ENCODE data around the gene GYPC.

GYPC gene

GRCh38 chr2:126649101-126649500 is 6.9 kb upstream of the GYPC start:
- Histone ChIP-seq H3K9me3 (ENCODE audit: control insufficient read depth, low read length) (no peaks in the 10 kb centered on the region), H2AFZ (no peak overlapping the region)
- TF ChIP-seq CTCF (IDR thresholded peaks at IDR 0.05) = no peak

GRCh38 chr2:126650994-126651393 is 5.0 kb upstream of the GYPC start:
- no peak for TF ChIP-seq CTCF (IDR thresholded peaks at IDR 0.05)
- no peaks in the 10 kb centered on the region for H3K27me3 ChIP-seq (ENCODE audit: control insufficient read depth, insufficient read depth, low read length)
- no peak overlapping the region for H3K4me2 ChIP-seq (ENCODE audit: low read length)

More at GRCh38 chr2:126649101-126649500, 6.9 kb upstream of the GYPC start:
- Histone ChIP-seq H3K9ac (no peak overlapping the region), H3K27me3 (ENCODE audit: control insufficient read depth, insufficient read depth, low read length) (no peaks in the 10 kb centered on the region), H3K36me3 (ENCODE audit: control insufficient read depth, insufficient read depth, low read length) (no peaks in the 10 kb centered on the region), H3K4me2 (ENCODE audit: low read length) (no peak overlapping the region), H3K79me2 (no peaks in the 10 kb centered on the region), H3K4me3 (ENCODE audit: low read depth, low read length) (no peak overlapping the region), H3K27ac (no peak overlapping the region), H3K4me1 (no peaks in the 10 kb centered on the region)

GRCh38 chr2:126652323-126652891 is 3.6 kb upstream of the GYPC start:
- TF ChIP-seq CTCF (IDR thresholded peaks at IDR 0.05) = no peak
- Histone ChIP-seq H3K4me3 (ENCODE audit: low read depth, low read length) (no peak overlapping the region), H3K79me2 (no peaks in the 10 kb centered on the region), H2AFZ (no peak overlapping the region), H3K9me3 (ENCODE audit: control insufficient read depth, low read length) (no peaks in the 10 kb centered on the region), H3K4me2 (ENCODE audit: low read length) (no peak overlapping the region), H3K4me1 (no peaks in the 10 kb centered on the region), H3K27me3 (ENCODE audit: control insufficient read depth, insufficient read depth, low read length) (no peaks in the 10 kb centered on the region), H3K9ac (no peak overlapping the region), H3K36me3 (ENCODE audit: control insufficient read depth, insufficient read depth, low read length) (no peaks in the 10 kb centered on the region), H3K27ac (no peak overlapping the region)

More at GRCh38 chr2:126650994-126651393, 5.0 kb upstream of the GYPC start:
- H3K27ac ChIP-seq = no peak overlapping the region
- no peaks in the 10 kb centered on the region for H3K9me3 ChIP-seq (ENCODE audit: control insufficient read depth, low read length)
- H3K79me2 ChIP-seq = no peaks in the 10 kb centered on the region
- no peak overlapping the region for H2AFZ ChIP-seq
- no peaks in the 10 kb centered on the region for H3K4me1 ChIP-seq
- no peak overlapping the region for H3K9ac ChIP-seq
- H3K36me3 ChIP-seq (ENCODE audit: control insufficient read depth, insufficient read depth, low read length) = no peaks in the 10 kb centered on the region
- H3K4me3 ChIP-seq (ENCODE audit: low read depth, low read length) = no peak overlapping the region

GRCh38 chr2:126653109-126653508 is 2.8 kb upstream of the GYPC start:
- Histone ChIP-seq H3K9me3 (ENCODE audit: control insufficient read depth, low read length) (no peaks in the 10 kb centered on the region), H3K4me3 (ENCODE audit: low read depth, low read length) (no peak overlapping the region), H3K4me2 (ENCODE audit: low read length) (no peak overlapping the region), H3K27me3 (ENCODE audit: control insufficient read depth, insufficient read depth, low read length) (no peaks in the 10 kb centered on the region), H2AFZ (no peak overlapping the region), H3K4me1 (no peaks in the 10 kb centered on the region), H3K79me2 (no peaks in the 10 kb centered on the region), H3K36me3 (ENCODE audit: control insufficient read depth, insufficient read depth, low read length) (no peaks in the 10 kb centered on the region), H3K9ac (no peak overlapping the region), H3K27ac (no peak overlapping the region)
- TF ChIP-seq CTCF (IDR thresholded peaks at IDR 0.05) = no peak

- no peak for TF ChIP-seq CTCF (IDR thresholded peaks at IDR 0.05)
- Histone ChIP-seq H3K4me1 (no peaks in the 10 kb centered on the region), H3K9ac (no peak overlapping the region), H3K27ac (no peak overlapping the region), H3K27me3 (ENCODE audit: control insufficient read depth, insufficient read depth, low read length) (no peaks in the 10 kb centered on the region), H3K4me2 (ENCODE audit: low read length) (no peak overlapping the region), H3K9me3 (ENCODE audit: control insufficient read depth, low read length) (no peaks in the 10 kb centered on the region), H2AFZ (no peak overlapping the region), H3K36me3 (ENCODE audit: control insufficient read depth, insufficient read depth, low read length) (no peaks in the 10 kb centered on the region), H3K79me2 (no peaks in the 10 kb centered on the region), H3K4me3 (ENCODE audit: low read depth, low read length) (no peak overlapping the region)
Measured at GRCh38 chr2:126653761-126654160, 2.2 kb upstream of the GYPC start.

Measured in parathyroid adenoma (tissue), 2 donors.